ENCODE measurements around the gene PTPRQ.

PTPRQ gene

DNA sequence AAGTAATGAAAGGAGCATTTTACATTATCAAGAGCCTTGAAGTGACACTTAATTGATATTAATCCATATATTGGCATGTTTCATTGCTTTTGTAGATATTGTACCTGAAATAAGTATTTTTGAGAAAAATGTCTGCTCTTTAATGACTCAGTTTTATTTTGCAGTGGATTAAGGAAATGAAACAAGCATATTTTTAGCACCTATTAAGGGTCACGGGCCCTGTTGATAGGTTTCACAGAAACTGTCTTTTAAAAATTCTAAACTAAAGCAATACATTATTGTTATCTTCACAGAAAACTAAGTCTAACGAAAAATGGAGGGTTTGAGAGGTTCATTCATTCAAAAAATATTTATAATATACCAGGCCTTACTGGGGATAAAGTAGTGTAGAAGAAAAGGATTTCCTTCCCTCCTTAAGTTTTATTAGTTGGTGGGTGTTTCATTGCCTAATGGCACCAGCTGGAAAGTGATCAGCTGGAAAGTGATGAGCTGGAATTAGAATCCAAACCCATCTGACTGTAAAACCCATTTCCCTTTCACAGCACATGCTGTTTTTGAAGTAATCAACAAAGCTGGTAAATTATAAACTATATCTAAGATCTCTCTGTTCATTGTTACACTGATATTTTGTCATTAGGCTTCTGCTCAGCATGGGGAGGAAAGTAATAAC, 54.2 kb downstream of the PTPRQ start:
- H3K36me3 ChIP-seq (ENCODE audit: control insufficient read depth, insufficient read depth, low read length): no peaks in the 10 kb centered on the region
- no peak overlapping the region for H3K27ac ChIP-seq (ENCODE audit: low read length)
- no peaks in the 10 kb centered on the region for H3K4me1 ChIP-seq (ENCODE audit: control insufficient read depth, insufficient read depth, low read length)
- H3K4me3 ChIP-seq (ENCODE audit: low read length): no peak overlapping the region
- no peaks in the 10 kb centered on the region for H3K9me3 ChIP-seq (ENCODE audit: control insufficient read depth, insufficient read depth, low read length)
- no peak for DNase-seq (ENCODE audit: low read depth, low spot score)
- no peaks in the 10 kb centered on the region for H3K27me3 ChIP-seq (ENCODE audit: control insufficient read depth, insufficient read depth, low read length)
- WGBS (ENCODE audit: insufficient coverage, insufficient read length): no CpG with 5 or more reads among the region's 2 CpGs

DNA sequence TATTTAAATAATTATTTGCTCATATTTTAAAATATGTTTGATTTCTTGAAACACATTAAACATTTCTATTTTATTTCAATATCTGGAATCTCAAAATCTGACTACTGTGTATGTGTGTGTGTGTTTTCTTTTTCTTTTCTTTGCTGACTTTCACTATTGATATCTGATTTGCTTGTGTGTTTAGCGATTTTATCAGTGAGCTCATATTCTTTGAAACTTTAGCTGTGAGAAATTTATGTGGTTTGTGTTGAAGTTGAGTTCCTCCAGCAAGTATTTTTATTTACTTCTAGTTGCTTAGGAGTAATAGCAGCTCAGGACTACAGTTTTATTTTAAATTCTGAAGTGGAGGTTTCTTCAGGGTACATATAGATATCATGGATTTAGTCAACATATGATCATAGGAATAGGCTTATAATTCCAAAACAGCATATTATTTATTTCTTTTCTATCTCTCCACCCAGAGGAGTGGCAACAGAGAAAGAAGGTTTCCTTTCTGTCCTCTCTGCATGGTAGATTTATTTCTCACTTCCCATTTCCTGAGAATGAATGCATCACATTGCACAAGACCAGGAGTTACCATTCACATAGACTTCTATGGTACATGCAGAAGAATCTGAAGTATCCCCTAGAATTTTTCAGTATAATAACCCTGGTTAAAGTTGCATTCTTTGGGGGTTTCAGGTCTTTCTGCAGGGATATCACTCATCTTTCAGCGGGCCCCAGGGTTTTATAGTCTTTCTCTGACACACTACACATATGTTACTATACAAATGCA, 60.5 kb downstream of the PTPRQ start:
- H3K4me3 ChIP-seq (ENCODE audit: low read length): no peak overlapping the region
- no peaks in the 10 kb centered on the region for H3K9me3 ChIP-seq (ENCODE audit: control insufficient read depth, insufficient read depth, low read length)
- H3K4me1 ChIP-seq (ENCODE audit: control insufficient read depth, insufficient read depth, low read length): no peaks in the 10 kb centered on the region
- H3K36me3 ChIP-seq (ENCODE audit: control insufficient read depth, insufficient read depth, low read length): no peaks in the 10 kb centered on the region
- no peaks in the 10 kb centered on the region for H3K27me3 ChIP-seq (ENCODE audit: control insufficient read depth, insufficient read depth, low read length)
- no CpG with 5 or more reads among the region's 2 CpGs for WGBS (ENCODE audit: insufficient coverage, insufficient read length)
- H3K27ac ChIP-seq (ENCODE audit: low read length): no peak overlapping the region
- no peak for DNase-seq (ENCODE audit: low read depth, low spot score)

DNA sequence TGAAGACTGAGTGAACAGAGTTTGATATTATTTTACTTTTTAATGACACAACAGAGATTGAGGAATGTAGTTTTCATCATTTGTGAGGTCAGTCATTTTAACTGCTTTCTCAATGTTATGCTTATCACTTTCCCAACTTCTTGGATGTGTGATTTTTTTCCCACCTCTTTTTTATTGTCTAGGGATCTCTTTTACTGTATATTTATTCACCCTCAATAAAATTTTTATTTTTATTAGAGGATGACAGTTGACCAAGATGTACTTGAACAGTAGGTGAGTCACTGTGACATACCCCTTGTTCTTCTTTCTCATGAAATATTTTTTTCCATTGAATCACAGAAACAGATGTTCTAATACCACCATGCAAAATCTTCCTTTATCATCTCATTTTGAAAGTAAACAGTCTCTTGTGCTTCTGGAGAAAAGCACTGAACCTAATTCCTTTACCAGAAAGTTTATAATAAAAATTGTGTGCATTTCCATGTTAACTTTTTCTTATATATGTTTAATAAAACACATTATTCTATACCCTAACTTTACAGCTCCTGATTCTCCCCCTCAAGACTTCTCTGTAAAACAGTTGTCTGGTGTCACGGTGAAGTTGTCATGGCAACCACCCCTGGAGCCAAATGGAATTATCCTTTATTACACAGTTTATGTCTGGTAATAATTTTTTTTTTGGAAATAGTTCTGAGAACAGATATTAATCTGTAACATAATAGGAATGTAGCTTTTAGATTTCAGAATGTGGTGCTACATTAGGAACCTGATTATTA, 65.9 kb downstream of the PTPRQ start:
- no peaks in the 10 kb centered on the region for H3K9me3 ChIP-seq (ENCODE audit: control insufficient read depth, insufficient read depth, low read length)
- DNase-seq (ENCODE audit: low read depth, low spot score): no peak
- no peaks in the 10 kb centered on the region for H3K4me1 ChIP-seq (ENCODE audit: control insufficient read depth, insufficient read depth, low read length)
- H3K27me3 ChIP-seq (ENCODE audit: control insufficient read depth, insufficient read depth, low read length): no peaks in the 10 kb centered on the region
- H3K27ac ChIP-seq (ENCODE audit: low read length): no peak overlapping the region
- WGBS (ENCODE audit: insufficient coverage, insufficient read length): no CpG with 5 or more reads among the region's 1 CpG
- H3K36me3 ChIP-seq (ENCODE audit: control insufficient read depth, insufficient read depth, low read length): no peaks in the 10 kb centered on the region
- H3K4me3 ChIP-seq (ENCODE audit: low read length): no peak overlapping the region

- Histone ChIP-seq H3K27ac (ENCODE audit: low read length) (no peak overlapping the region), H3K9me3 (ENCODE audit: control insufficient read depth, insufficient read depth, low read length) (no peaks in the 10 kb centered on the region), H3K4me1 (ENCODE audit: control insufficient read depth, insufficient read depth, low read length) (no peaks in the 10 kb centered on the region), H3K27me3 (ENCODE audit: control insufficient read depth, insufficient read depth, low read length) (no peaks in the 10 kb centered on the region), H3K4me3 (ENCODE audit: low read length) (no peak overlapping the region), H3K36me3 (ENCODE audit: control insufficient read depth, insufficient read depth, low read length) (no peaks in the 10 kb centered on the region)
- no peak for DNase-seq (ENCODE audit: low read depth, low spot score)
- WGBS (ENCODE audit: insufficient coverage, insufficient read length): no CpG with 5 or more reads among the region's 11 CpGs
Observed at GRCh38 chr12:80512781-80513180, 68.7 kb downstream of the PTPRQ start.

DNA sequence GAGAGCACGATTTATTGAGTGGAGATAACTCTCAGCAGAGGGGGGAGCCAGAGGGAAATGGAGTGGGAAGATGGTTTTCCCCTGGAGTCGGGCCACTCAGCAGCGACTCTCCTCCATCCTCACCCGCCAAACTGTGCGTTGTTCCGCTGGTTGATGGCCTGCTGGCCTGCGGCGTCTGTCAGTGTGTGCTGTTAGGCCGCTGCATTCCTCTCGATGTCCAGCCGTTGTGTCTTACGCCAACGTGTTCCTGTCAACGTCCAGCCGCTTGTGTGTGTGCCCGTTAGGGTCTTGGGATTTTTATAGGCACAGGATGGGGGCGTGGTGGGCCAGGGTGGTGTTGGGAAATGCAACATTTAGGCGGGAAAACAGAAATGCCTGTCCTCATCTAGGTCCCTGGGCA, 69.2 kb downstream of the PTPRQ start:
- WGBS (ENCODE audit: insufficient coverage, insufficient read length): no CpG with 5 or more reads among the region's 18 CpGs
- no peaks in the 10 kb centered on the region for H3K4me1 ChIP-seq (ENCODE audit: control insufficient read depth, insufficient read depth, low read length)
- DNase-seq (ENCODE audit: low read depth, low spot score): no peak
- no peaks in the 10 kb centered on the region for H3K36me3 ChIP-seq (ENCODE audit: control insufficient read depth, insufficient read depth, low read length)
- no peak overlapping the region for H3K4me3 ChIP-seq (ENCODE audit: low read length)
- no peak overlapping the region for H3K27ac ChIP-seq (ENCODE audit: low read length)
- H3K9me3 ChIP-seq (ENCODE audit: control insufficient read depth, insufficient read depth, low read length): no peaks in the 10 kb centered on the region
- H3K27me3 ChIP-seq (ENCODE audit: control insufficient read depth, insufficient read depth, low read length): no peaks in the 10 kb centered on the region

GRCh38 chr12:80517655-80518054, 73.6 kb downstream of the PTPRQ start:
- no peaks in the 10 kb centered on the region for H3K27me3 ChIP-seq (ENCODE audit: control insufficient read depth, insufficient read depth, low read length)
- H3K4me3 ChIP-seq (ENCODE audit: low read length): no peak overlapping the region
- no CpG with 5 or more reads among the region's 2 CpGs for WGBS (ENCODE audit: insufficient coverage, insufficient read length)
- no peaks in the 10 kb centered on the region for H3K4me1 ChIP-seq (ENCODE audit: control insufficient read depth, insufficient read depth, low read length)
- H3K27ac ChIP-seq (ENCODE audit: low read length): no peak overlapping the region
- DNase-seq (ENCODE audit: low read depth, low spot score): no peak
- H3K36me3 ChIP-seq (ENCODE audit: control insufficient read depth, insufficient read depth, low read length): no peaks in the 10 kb centered on the region
- H3K9me3 ChIP-seq (ENCODE audit: control insufficient read depth, insufficient read depth, low read length): no peaks in the 10 kb centered on the region

DNA sequence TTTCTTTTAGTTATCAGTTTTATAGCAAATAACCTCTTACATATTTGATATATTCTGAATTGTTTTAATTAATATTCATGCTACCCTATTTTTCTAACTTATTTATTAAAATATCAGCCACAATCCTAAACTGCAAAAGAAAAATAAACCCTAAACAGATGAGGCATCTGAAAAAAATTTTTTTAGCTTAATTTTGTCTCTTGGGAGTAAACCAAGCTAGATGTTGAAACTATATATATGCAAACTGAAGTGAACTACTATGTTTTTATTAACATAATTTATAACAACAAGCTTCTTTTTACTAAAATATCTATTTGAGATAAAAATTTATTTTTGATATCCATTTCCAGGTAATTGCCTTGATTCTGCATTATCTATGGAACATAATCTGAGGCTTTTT, 87.6 kb downstream of the PTPRQ start:
- Histone ChIP-seq H3K4me3 (ENCODE audit: low read length) (no peak overlapping the region), H3K27me3 (ENCODE audit: control insufficient read depth, insufficient read depth, low read length) (no peaks in the 10 kb centered on the region), H3K36me3 (ENCODE audit: control insufficient read depth, insufficient read depth, low read length) (no peaks in the 10 kb centered on the region), H3K9me3 (ENCODE audit: control insufficient read depth, insufficient read depth, low read length) (no peaks in the 10 kb centered on the region), H3K27ac (ENCODE audit: low read length) (no peak overlapping the region), H3K4me1 (ENCODE audit: control insufficient read depth, insufficient read depth, low read length) (no peaks in the 10 kb centered on the region)
- no peak for DNase-seq (ENCODE audit: low read depth, low spot score)

- no peak for DNase-seq (ENCODE audit: low read depth, low spot score)
- Histone ChIP-seq H3K4me3 (ENCODE audit: low read length) (no peak overlapping the region), H3K9me3 (ENCODE audit: control insufficient read depth, insufficient read depth, low read length) (no peaks in the 10 kb centered on the region), H3K27me3 (ENCODE audit: control insufficient read depth, insufficient read depth, low read length) (no peaks in the 10 kb centered on the region), H3K4me1 (ENCODE audit: control insufficient read depth, insufficient read depth, low read length) (no peaks in the 10 kb centered on the region), H3K27ac (ENCODE audit: low read length) (no peak overlapping the region), H3K36me3 (ENCODE audit: control insufficient read depth, insufficient read depth, low read length) (no peaks in the 10 kb centered on the region)
- WGBS (ENCODE audit: insufficient coverage, insufficient read length): no CpG with 5 or more reads among the region's 2 CpGs
Observed at GRCh38 chr12:80539029-80539428, 95.0 kb downstream of the PTPRQ start.

GRCh38 chr12:80549298-80549697, 105.3 kb downstream of the PTPRQ start:
- WGBS (ENCODE audit: insufficient coverage, insufficient read length): no CpG with 5 or more reads among the region's 3 CpGs

GRCh38 chr12:80551897-80552296, 107.9 kb downstream of the PTPRQ start:
- H3K27me3 ChIP-seq (ENCODE audit: control insufficient read depth, insufficient read depth, low read length): no peaks in the 10 kb centered on the region
- H3K27ac ChIP-seq (ENCODE audit: low read length): no peak overlapping the region
- H3K4me1 ChIP-seq (ENCODE audit: control insufficient read depth, insufficient read depth, low read length): no peaks in the 10 kb centered on the region
- no CpG with 5 or more reads among the region's 1 CpG for WGBS (ENCODE audit: insufficient coverage, insufficient read length)
- no peak overlapping the region for H3K4me3 ChIP-seq (ENCODE audit: low read length)
- H3K36me3 ChIP-seq (ENCODE audit: control insufficient read depth, insufficient read depth, low read length): no peaks in the 10 kb centered on the region
- no peak for DNase-seq (ENCODE audit: low read depth, low spot score)
- H3K9me3 ChIP-seq (ENCODE audit: control insufficient read depth, insufficient read depth, low read length): no peaks in the 10 kb centered on the region

More at GRCh38 chr12:80549298-80549697, 105.3 kb downstream of the PTPRQ start:
- Histone ChIP-seq H3K27me3 (ENCODE audit: control insufficient read depth, insufficient read depth, low read length) (no peaks in the 10 kb centered on the region), H3K4me3 (ENCODE audit: low read length) (no peak overlapping the region), H3K36me3 (ENCODE audit: control insufficient read depth, insufficient read depth, low read length) (no peaks in the 10 kb centered on the region), H3K27ac (ENCODE audit: low read length) (no peak overlapping the region), H3K9me3 (ENCODE audit: control insufficient read depth, insufficient read depth, low read length) (no peaks in the 10 kb centered on the region), H3K4me1 (ENCODE audit: control insufficient read depth, insufficient read depth, low read length) (no peaks in the 10 kb centered on the region)
- DNase-seq (ENCODE audit: low read depth, low spot score): no peak

Data from iPS DF 6.9 (cell line).